Measurements from ENCODE around the gene GOLGA2.
"Not testable (repeated sequence)": the region's sequence is repeated elsewhere in the genome, so short reads cannot be mapped to it uniquely, and the experiment has no call there.

The GOLGA2 gene

DNA sequence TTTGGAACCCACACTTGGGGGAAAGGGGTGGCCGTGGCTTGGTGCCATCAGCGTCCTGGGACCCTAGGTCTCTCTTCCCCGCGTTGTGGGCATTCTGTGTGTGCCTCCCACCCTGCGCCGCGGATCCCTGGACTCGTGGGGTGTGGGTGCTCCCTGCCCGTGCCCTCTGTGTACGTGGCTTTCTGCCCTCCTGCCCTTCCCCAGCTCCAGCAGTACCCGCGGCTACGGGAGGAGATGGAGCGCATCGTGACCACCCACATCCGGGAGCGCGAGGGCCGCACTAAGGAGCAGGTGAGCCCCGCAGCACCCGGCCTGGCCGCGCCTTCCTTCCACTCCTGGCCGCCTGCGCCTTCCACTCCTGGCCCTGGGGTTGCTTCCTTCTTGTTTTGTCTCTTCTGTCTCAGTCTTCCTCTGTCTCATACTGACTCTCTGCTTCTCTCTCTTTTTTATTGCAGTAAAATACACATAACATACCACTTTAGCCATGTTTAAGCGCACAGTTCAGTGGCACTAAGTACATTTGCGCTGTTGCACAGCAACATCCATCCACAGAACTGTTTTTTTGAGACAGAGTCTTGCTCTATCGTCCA is 41.9 kb downstream of the GOLGA2 start:
- DNase-seq, result no peak

DNA sequence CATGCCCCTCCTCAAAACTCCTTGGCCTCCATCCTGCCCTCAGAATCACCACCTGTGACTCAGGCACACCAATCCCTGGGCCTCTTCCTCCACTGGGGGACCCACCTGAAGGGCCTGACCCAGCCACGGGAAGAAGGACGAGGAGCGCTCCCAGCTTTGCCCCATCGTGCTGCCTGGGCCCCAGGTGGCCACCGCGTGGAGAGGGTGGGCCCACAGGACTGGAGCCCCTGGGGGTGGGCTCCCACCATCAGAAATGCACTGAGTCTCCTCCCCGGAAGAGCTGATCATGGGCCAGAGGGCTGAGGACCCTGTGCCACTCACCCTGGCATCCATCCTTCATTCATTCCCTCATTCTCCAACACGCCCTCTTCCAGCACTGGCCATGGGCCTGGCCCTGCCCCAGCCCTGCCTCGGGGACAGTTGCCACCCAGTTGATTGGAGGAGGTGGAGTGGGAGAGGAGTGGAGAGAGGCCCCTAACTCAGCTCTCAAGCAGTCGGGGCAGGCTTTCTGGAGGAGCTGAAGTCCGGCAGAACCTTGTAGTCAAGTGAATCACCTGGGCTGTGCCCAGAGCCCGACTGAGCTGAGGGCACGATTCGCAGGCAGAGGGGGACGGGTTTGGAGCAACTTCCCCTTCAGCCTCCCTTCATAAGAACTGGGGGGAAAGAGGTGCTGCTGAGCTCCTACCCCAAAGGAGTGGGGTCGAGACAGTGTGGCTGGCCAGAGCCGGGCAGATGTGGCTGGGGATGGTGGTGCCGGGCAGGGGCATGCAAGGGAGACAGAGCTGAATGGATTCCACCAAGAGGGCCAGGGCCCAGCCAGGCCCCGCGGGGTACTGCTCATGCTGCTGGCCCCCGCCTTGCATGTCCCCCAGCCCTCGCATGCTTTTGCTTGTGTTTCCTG is 43.0 kb downstream of the GOLGA2 start:
- DNase-seq, result no peak

DNA sequence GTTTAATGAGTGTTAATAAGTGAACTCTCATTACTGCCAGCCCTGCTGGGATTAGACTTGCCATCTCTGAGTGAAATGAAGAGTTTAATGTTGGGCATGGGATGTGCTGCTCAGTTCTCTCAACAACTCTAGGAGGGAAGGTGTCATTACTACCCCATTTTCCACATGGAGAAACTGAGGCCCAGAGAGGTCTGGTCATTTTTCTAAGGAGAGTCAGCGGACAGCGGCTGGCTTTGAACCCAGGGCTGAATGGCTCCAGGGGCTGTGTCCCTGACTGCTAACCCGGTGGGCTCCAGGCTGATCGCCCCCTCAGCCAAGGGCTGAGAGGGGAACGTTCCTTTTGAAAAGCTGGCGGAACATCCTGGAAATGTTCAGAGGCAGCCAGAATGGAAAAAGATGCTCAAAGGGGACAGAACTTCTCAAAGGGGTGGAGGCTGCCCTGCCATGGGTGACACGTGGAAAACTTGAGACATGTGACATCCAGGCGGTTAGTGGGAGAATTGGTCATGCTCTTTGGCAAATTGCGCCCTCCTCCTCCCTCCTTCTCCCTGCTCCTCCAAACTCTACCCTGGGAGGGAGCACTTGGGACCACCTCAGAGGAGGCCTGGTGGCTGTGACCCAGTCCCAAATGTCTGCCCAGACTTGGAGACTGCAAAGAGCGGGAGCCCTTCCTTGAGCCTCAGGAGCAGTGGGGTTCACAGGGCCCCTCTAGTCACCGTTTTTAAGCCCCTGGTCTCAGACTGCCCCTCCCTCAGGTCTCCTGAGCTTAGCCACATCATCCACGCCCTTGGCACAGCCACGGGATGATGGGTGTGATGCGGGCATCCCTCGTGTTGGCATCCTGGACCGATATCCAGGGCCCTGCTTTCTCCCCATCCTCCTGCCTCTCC is 43.9 kb downstream of the GOLGA2 start:
- no peak for DNase-seq

DNA sequence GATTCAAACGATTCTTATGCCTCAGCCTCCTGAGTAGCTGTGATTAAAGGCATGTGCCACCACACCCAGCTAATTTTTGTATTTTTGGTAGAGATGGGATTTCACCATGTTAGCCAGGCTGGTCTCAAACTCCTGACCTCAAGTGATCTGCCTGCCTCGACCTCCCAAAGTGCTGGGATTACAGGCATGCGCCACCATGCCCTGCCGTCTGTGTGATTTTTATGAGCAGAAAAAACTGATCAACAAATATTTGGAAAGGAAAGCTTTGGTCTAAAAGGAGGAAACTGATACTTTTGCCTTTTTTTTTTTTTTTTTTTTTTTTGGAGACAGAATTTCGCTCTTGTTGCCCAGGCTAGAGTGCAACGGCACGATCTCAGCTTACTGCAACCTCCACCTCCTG is 44.9 kb downstream of the GOLGA2 start:
- DNase-seq, result not testable (repeated sequence)

DNA sequence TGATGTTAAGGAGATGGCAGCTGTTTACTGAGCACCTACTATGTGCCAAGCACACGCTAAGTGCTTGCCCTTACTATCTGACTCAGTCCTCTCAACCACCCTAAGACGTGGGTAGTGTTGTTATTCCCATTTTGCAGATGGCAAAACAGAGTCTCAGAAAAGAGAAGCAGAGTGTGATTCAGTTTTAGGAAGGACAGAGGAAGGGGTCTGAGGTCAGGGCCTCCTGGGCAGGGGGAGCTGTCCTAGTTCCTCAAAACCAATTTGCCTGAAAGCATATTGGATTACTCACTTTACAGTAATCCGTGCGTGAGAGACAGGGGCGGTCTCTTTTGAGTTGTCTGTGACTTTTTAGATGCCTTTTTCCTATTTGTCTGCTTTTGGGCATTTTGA is 49.4 kb downstream of the GOLGA2 start:
- DNase-seq, result no peak

DNA sequence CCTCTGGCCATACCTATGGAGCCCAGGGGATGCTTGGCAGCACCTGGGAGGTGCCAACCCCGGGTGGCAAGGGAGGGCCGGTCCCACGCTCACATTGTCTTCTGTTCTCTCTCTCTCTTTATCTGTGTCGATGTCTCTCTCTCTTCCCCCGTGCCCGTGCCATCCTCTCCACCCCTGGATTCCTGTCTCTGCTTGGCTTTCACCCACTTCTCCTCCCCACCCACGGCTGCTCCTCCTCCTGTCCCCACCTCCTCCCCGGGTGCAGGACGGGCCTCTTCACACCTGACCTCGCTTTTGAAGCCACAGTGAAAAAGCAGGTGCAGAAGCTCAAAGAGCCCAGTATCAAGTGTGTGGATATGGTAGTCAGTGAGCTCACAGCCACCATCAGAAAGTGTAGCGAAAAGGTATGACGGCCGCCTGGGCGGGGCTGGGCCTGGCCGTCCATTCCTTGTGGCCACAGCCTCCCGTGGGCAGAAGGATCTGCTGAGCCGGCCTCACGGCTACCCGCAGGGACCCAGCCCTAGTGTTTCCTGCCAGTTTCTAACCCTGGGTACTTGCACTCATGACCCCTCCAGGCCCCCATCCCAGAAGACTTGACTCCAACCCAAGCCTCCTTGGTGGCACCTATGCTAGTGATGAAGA is 49.9 kb downstream of the GOLGA2 start:
- DNase-seq, result no peak

DNA sequence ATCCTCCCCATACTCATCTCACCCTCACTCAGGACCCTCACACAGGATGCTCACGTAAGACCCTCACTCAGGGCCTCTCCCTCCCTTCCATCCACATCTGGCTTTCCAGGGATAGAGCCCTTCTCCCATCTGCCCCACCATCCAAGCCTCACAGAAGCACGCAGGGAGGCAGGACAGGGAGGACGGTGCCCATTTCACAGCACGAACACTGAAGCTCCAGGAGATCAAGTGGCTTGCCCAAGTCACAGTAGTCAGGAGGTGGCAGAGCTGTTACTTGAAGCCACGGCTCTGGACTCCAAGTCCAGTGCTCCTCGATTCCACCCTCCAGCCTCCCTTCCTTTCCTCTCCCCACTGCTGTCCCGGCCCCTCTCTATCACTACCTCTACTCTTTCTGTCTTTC is 50.9 kb downstream of the GOLGA2 start:
- DNase-seq, result no peak

DNA sequence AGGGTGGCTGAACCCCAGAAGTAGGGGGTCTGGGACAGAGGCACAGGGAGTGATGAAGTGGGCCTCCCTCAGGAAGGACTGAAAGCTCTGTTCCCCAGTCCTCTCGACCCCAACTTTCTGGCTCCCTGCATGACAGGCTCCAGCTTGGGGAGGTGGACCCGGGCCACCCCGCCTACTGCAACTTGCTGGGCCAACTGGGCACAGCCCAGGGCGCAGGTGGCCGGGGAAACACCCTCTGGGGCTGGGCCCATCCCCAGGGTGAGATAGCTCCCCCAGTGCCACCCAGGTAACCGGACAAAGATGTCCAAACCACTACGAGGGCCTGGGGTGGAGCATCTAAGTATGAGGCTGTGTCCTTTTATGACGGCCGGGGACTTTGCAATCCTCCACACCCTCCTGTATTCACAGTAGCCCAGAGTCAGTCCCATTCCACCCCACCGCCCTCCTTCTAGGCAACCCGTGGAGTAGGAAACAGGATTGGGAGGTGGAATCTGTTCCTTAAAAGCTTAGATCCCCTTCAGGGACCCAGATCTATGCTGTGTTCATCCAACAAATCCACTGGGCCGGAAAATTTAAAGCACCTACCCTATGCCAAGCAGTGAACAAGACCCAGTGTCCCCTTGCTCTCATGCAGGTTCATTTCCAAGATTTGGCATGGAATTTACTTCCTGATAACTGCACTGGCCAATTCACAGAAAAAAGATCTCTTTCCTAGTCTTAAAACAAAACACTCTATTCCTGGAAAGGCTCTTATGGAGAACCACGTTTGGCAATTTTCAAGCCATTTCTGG is 52.7 kb downstream of the GOLGA2 start:
- DNase-seq, result no peak

DNA sequence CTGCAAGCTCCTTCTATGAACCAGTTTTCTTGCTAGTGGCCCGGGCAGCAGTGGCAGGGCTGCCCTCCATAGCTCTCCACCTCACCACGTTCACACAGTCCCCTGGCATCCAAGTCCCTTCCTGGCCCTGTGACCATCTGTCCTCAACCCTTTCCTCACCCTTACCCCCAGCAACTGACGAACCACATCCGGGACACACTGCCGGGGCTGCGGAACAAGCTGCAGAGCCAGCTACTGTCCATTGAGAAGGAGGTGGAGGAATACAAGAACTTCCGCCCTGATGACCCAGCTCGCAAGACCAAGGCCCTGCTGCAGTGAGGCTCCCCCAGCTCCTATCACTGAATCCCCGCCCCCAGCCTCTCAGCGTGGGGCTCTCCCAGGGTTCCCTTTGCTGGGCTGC is 53.8 kb downstream of the GOLGA2 start:
- no peak for DNase-seq

DNA sequence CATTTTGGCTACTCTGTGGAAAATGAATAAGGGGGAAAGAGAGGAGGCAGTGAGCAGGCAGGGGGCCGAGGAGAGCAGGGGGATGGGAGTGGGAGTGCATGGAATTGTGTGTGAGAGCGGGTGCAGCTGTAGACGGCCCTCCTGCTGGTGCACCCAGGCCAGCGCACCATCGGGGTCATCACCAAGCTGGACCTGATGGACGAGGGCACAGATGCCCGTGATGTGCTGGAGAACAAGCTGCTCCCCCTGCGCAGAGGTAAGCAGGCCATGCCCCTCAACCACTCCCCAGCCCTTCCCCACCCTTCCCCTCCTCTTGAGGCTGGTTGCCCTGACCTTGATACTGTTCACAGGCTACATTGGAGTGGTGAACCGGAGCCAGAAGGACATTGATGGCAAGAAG is 56.0 kb downstream of the GOLGA2 start:
- no peak for DNase-seq

DNA sequence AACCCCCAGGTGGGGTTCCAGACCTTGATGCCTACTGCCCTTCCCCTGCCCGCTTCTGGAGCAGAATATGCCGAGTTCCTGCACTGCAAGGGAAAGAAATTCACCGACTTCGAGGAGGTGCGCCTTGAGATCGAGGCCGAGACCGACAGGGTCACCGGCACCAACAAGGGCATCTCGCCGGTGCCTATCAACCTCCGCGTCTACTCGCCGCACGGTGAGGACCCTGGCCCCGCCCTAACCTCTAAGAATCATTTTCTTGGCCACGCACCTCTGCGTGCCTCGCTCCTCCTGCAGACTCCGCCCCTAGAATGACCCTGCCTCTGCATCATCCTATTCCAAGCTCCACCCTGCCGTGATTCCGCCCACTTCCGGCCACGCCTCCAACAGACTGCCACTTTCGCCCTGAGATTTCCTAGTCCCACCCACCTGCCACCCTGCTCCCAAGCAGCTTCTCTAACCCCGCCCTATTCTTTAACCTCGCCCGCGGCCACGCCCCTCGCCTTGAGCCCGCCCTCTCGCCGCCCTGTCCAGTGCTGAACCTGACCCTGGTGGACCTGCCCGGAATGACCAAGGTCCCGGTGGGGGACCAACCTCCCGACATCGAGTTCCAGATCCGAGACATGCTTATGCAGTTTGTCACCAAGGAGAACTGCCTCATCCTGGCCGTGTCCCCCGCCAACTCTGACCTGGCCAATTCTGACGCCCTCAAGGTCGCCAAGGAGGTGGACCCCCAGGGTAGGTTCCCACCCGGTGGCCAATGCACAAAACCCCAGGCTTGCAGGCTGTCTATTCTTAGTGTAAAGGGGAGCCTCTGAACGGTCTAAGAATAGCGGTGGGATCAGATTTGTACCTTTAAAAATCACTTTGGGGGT is 57.1 kb downstream of the GOLGA2 start:
- no peak for DNase-seq

DNA sequence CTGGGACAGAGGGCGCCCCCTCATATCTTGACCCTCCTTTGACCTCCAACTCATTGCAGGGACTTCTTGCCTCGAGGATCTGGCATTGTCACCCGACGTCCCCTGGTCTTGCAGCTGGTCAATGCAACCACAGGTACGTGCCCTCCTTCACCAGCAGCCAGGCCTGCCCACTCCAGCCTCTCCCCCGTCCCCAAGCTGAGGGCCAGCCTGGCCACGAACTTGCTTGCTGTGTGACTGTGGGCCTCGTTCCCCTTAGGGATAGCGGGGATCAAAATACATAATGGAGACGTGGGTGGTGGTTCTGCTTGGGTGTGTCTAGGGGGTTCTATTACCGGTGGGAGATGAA is 57.7 kb downstream of the GOLGA2 start:
- no peak for DNase-seq

DNA sequence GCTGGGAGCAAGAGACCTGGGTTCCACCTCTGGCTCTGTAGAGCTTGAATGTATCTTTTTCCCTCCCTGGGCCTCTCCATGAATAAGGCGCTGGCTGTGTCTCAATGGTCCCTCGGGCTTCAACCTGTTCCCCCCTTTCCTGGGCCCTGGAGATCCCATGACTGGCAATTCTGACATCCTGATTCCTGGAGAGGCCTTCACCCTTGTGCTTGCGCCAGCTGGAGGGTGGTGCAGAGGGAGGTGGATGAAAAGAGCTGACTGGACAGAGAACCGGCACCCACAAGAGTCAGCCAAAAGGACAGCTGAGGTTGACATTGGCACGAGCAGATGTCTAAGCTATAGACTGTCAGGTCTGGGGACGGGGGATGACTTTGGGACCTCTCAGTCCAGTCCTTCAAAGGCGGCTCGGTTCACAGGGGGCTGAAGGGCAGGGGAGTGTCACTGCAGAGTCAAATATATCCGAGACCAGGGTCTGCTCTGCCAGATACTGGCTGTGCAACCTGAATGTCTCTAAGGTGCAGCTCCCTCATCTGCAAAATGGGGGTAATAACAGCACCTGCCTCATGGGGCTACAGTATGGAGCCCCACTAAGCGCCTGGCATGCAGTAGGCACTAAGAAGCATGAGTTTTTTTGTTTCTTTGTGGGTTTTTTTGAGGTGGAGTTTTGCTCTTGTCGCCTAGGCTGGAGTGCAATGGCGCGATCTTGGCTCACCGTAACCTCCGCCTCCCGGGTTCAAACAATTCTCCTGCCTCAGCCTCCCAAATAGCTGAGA is 58.8 kb downstream of the GOLGA2 start:
- DNase-seq, result no peak

DNA sequence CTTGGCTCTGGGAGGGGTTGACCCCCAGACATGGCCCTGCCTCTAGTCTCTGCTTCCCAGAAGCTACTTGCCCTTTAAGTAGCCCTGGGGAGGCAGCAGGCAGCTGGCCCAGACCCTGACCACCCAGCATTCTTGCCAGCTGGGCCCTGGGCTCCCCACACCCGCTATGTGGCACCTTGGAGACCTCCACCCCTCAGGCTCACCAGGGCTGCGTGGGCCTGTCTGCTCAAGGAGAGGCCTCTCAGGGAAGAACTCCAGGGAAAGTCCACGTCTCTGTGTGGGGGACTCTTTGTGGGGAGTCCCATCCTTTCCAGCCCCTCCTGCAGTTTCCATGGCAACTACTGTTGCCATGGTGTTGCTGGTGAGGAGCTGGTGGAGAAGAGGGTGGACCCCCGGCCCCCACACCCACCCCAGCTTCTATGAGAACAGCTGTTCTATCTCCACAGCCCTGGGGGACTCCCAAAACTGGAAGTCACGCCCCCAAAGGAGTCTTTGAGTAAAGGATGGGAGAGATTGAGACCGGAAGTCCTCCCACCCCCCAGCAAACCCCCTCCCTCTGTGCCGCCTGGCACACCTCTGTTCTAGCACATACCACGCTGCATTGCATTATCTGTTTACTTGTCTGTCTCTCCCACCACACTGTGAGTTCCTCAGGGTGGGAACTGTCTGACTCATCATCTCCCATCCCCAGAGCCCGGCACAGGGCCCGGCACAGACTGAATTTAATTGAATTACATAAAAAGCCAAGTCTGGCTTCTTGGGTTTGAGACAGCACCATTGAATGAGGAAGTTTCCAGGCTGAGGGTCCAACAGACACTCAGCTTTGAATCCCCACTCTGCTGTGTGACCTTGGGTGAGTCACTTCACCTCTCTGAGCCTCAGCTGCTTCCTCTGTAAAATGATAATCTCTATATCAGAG is 60.1 kb downstream of the GOLGA2 start:
- no peak for DNase-seq

DNA sequence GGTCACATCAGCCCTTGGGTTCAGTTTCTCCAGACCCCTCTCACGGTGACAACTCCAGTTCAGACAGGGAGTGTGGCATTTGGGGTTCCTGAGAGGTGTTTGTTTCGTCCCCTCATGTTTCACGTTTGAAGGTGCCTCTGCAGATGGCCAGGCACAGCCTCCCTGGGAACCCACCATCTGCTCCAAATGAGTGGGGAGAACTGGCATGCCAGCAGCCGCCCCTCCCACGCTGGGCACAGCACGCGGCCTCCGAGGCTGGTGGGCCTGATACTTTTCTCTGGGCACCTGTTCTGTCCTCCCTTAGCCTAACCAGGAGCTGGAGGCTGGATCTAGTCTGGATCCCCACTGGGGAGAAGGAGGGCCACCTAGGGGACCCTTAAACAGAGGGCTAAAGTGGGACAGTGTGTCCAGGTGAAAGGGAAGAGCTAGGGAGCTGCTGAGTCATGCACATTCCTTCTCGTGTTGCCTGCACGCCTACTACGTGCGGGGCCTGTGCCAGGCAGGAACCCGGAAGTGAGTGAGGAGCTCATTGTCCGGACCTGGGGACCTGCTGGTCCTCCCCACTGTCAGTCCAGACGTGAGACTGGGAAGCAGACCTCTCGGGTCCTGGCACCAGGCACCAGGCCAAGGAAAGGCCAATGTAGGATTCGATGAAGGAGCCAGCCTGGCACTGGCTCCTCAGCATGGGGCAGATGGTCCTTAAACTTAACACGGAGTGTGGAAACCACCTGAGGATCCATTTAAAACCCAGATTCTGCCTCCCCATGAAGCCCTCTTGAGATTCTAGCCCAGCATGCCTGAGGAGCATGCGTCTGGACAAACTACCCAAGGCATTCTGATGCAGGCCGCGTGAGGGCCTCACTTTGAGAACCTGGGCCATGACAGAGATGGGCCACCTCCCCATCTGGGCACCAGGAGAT is 61.0 kb downstream of the GOLGA2 start:
- DNase-seq, result no peak

DNA sequence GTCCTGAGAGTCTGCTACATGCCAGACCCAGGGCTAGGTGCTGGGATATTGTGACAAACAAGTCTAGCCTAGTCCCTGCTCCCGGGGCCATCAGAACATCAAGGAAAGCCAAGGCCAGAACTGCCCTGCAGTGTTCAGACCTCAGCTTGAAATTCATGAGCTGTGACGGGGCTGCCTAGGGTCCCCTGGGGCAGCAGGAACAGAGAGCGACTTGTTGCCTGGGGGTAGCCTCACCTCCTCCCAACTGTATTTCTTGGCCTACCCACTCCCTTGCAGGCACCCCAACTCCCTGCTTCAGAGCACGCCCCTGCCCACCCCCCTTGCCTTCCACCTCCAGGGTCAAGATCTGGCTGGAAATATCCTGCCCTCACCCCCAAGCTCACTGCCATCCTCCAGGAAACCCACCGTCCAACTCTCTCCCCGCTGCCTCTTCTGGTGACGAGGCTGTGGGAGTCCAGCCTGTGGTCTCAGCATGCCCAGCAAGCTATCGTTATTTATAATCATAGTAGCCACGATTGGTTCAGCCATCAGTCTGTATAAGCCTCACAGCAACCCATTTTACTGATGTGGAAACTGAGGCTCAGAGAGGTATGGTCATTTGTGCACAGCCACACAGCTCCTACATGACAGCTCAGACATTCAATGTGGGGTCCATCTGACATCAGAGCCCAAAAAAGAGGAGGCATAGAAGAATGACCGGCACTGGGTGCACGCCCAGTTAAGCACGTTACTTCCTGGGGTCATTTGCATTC is 61.9 kb downstream of the GOLGA2 start:
- no peak for DNase-seq

DNA sequence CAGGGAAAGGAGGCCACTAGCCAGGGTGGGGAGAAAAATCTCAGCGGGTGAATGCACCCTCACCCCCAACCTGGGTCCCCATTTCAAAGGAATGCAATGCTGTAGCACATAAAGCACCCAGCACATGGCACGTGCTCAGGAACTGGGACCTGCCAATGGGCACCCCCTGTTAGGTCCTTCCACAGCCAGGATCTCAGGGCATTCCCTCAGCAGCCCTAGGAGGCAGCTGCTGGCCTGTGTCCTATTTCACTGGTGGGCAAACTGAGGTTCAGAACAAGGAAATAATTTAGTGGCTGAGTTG is 63.9 kb downstream of the GOLGA2 start:
- DNase-seq, result no peak

All from SHP77 treated with DMSO at 0.1 percent for 48 hours (cell line).